GM21717 (cell line): ENCODE data around the gene ZDHHC24.
"Not testable (repeated sequence)": the region's sequence is repeated elsewhere in the genome, so short reads cannot be mapped to it uniquely, and the experiment has no call there.

Experiments used
- ATAC-seq: cut with Tn5 transposase; IDR thresholded peaks from one replicate; pipeline ENCODE4 v1.9.1; 2021; ENCODE audit warnings: mild to moderate bottlenecking, moderate library complexity; ENCODE audit not compliant: unreplicated experiment

Gene ZDHHC24

GRCh38 chr11:66546966-66547661 lies 1.3 kb upstream of the ZDHHC24 start:
- no peak for ATAC-seq

DNA sequence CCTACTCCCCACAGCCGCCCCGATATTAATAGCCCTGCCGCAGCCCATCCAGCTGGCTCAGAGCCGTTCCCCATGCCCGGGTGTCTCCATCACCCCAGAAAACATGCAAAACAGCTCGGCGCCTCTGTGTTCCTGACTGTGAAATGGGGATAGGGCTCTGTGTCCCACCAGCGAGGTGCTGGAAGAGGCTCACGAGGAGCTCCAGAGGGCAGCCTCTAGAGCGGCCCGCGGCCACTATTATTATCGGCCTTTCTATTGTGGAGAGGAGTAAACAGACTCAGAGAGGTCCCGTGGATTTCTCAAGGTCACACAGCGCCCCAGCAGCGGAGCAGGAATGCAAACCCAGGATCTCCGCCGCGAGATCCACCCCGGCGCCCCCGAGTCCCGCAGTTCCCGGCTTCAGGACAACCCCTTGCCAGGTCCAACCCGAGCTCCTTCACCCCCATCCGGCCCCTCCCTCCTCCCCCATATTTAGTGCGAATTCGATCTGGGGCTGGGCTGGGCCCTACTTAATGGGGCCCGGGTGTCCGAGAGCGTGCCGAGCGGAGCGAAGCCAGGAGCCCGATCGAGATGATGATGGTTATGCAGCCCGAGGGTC lies 619 bp upstream of the ZDHHC24 start, which contains the start of gene ACTN3:
TSS of gene ACTN3 (plus strand) at position 536 of the 598 bp plus-strand sequence. CDS start at position 571, 35 bp downstream.
- no peak for ATAC-seq

GRCh38 chr11:66544952-66545351 lies 896 bp downstream of the ZDHHC24 start:
- not testable (repeated sequence) for ATAC-seq

DNA sequence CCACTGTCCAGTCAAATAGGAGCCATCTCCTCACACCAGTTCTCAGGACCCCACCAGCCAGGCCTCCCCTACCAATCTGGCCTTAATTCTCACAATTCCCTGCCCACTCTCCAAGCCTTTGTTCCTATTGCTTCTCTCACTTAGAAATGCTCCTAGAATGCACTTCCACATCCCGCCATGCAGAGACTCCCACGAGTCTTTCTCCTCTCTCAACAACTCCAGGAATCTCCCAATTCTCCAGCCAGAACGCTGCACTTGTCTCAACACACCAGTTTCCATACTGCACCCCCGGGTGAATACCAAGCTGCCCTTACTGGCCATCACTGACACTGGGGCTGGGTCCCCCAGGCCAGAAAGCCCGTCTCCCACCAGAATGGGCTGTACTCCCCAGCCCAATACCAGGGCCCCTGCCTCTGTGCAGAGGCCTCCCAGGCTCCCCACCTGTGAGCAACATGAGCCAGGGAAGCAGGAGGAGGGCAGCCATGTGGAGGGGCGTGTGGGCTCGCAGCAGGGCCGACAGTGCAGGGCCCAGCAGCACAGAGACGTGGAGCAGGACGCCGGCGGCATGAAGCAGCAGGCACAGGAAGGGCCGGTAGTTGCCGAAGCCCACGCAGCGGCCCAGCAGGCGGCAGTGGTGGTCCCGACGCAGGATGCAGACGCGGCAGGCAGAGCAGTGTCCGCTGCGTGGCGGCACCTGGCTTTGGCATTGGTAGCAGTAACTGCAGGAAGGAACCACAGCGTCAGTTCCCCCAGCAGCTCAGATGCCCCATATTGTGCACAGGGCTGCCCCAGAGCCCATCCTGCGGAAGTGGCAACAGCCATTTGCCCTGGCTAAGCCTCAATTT lies 2.4 kb downstream of the ZDHHC24 start:
- ATAC-seq = no peak

- ATAC-seq = no peak
These were observed 3.5 kb downstream of the ZDHHC24 start for GRCh38 chr11:66542362-66542761.

DNA sequence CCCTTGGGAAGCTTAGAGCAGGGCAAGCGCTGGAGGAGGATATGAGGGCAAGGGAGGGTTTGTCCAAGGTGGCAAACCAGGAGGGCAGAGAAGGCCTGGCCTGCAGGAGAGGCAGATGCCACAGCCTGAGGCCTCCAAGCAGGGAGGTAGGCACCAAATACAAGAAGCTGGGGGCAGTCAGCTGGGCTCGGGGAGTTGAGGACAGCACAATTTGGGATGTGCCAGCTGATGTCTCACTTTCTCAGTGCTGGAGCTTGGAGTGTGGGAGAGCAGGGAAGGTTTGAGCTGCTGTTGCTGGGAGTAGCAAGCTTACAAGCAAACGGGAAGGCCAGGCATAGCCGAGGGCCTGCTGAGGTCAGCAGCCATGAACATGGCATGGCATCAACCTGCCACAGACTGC lies 4.0 kb downstream of the ZDHHC24 start:
- no peak for ATAC-seq

DNA sequence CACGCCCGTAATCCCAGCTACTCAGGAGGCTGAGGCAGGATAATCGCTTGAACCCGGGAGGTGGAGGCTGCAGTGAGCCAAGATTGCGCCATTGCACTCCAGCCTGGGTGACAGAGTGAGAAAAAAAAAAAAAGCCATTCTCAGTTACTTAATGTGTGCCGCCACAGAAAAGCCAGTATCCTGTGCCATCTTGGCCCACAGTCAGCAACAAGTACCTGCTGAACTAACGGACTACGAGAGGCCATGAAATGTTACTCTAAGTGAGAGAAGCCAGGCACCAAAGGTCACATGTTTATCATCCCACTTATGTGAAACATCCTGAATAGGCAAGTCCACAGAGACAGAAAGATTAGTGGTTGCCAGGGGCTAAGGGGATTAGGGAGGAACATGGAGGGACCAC lies 5.2 kb downstream of the ZDHHC24 start:
- not testable (repeated sequence) for ATAC-seq

- ATAC-seq = no peak
These were observed 6.0 kb downstream of the ZDHHC24 start for GRCh38 chr11:66539870-66540213.

DNA sequence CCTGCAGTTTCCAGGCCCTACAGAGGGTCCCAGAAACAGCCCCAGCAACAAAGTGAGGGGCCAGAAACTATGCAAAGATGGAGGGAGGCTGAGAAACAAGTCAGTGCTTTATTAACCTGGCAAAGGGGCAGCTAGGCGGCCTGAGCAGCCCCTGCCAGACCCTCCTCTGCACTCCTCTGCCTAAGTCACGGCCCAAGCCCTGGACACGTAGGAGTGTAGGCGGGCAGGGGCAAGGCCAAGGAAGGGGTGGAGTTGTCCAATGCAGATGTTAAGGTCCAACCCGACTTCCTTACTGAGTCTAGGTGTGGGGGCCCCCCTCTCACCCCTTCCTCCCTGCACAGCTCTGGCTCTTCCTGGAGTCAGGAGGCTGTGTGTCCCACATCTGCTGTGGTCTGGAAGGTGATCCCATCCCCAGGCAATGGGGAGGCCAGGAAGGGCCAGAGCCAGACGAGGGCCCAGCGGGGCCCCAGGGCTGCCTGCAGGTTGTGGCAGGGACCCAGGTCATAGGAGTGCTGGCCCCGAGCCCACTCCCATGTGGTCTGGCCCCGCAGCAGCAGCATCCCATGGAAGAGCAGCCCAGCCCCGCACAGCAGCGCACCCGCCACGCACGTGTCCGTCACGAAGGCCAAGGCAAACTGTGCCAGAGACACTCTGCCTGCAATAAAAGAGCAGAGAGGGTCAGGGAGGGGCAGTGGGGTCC lies 6.5 kb downstream of the ZDHHC24 start:
- no peak for ATAC-seq

GRCh38 chr11:66532784-66533183 lies 13.1 kb downstream of the ZDHHC24 start:
- ATAC-seq = no peak

GRCh38 chr11:66531841-66532240 lies 14.0 kb downstream of the ZDHHC24 start:
- no peak for ATAC-seq

GRCh38 chr11:66530927-66531709 lies 14.7 kb downstream of the ZDHHC24 start:
- no peak for ATAC-seq

DNA sequence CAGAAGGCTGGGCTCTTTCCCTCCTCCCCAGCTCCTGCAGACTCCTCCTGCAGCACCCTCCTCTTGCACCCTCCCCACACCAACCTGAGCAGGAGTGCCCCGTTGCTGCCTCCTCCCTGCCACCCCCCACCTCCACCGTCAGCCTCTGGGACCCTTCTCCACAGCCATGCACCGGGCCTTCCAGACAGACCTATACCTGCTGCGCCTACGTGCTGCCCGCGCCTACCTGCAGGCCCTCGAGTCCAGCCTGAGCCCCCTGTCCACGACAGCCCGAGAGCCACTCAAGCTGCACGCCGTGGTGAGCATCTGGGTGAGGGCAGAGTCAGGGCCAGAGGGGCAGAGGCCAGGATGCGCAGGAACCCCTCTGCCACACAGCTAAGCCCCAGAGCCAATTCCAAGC lies 16.2 kb downstream of the ZDHHC24 start:
- ATAC-seq = no peak

GRCh38 chr11:66529069-66529468 lies 16.8 kb downstream of the ZDHHC24 start:
- ATAC-seq = no peak

GRCh38 chr11:66524304-66525040 lies 21.4 kb downstream of the ZDHHC24 start:
- no peak for ATAC-seq

DNA sequence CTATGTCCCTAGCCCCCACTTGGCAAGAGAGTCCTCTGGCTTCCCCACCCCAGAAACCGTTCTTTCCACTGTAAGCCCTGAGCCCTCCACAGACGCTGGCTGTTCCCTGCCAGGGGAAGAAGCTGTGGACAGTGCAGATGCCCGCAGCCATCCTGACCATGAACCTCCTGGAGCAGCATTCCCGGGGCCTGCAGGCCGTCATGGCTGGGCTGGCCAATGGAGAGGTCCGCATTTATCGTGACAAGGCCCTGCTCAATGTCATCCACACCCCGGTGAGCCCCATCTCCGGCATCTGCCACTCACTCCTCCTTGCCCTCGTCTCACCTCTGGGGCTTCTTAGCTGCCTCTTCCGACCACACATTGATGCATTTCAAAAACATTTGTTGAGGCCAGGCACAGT lies 22.2 kb downstream of the ZDHHC24 start:
- no peak for ATAC-seq

DNA sequence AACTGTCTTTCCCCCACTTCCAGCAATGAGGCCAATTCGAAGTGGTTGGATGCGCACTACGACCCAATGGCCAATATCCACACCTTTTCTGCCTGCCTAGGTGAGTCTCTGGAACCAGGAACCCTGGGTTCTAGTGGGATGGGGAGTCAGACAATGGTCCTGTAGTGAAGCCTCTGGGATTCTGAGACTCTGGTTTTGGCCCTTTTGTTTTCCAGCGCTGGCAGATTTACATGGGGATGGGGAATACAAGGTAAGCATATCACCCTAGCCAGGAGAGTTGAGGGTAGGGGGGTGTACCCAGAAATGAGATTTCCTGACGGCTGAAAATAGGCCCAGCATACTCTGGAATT lies 34.9 kb downstream of the ZDHHC24 start:
- no peak for ATAC-seq

GRCh38 chr11:66510271-66510989 lies 35.4 kb downstream of the ZDHHC24 start, which contains the start of gene BBS1:
Gene BBS1, plus strand, starts transcription at chr11:66510635. Its CDS starts 25 bp downstream, at chr11:66510660.
- ATAC-seq = no peak

- no peak for ATAC-seq
These were observed 36.7 kb downstream of the ZDHHC24 start for GRCh38 chr11:66509131-66509561.
